Measurements from ENCODE around the gene VPS13C. TPM values are rescaled to one million over a fixed set of nuclear protein-coding genes. Genes with fewer than 3 reads are reported as not detected.

Gene VPS13C
- total RNA-seq, 4 donors from 2014 or later: 68.2 to 165 (median 102) TPM

DNA sequence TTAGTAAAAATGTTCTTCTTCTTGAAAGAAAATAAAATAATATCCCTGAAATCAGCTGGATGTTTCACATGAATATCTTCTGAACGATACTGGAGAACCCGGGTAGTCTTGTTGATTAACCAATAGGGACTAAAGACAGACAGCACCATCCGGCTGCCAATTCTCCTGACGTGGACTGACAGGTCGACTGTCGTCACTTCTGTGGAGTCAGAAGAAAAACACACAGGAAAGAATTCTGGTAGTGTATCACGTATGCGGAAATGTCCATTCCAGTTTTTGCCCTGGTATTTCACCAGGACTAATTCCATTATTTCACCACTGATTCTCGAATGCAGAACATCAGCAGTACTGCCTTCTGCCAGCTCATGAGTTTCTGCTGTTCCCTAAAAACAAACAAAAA lies 144.6 kb downstream of the VPS13C start:
- no peaks in the 10 kb centered on the region for H3K27me3 ChIP-seq
- no peaks in the 10 kb centered on the region for H3K4me1 ChIP-seq
- H3K36me3 ChIP-seq: no peaks in the 10 kb centered on the region
- H3K4me3 ChIP-seq: no peak overlapping the region
- H3K9me3 ChIP-seq: no peaks in the 10 kb centered on the region
- TF ChIP-seq, protein P1, sequence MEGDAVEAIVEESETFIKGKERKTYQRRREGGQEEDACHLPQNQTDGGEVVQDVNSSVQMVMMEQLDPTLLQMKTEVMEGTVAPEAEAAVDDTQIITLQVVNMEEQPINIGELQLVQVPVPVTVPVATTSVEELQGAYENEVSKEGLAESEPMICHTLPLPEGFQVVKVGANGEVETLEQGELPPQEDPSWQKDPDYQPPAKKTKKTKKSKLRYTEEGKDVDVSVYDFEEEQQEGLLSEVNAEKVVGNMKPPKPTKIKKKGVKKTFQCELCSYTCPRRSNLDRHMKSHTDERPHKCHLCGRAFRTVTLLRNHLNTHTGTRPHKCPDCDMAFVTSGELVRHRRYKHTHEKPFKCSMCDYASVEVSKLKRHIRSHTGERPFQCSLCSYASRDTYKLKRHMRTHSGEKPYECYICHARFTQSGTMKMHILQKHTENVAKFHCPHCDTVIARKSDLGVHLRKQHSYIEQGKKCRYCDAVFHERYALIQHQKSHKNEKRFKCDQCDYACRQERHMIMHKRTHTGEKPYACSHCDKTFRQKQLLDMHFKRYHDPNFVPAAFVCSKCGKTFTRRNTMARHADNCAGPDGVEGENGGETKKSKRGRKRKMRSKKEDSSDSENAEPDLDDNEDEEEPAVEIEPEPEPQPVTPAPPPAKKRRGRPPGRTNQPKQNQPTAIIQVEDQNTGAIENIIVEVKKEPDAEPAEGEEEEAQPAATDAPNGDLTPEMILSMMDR (IDR thresholded peaks at IDR 0.05): no peak
- no peak for TF ChIP-seq POLR2A (IDR thresholded peaks at IDR 0.05)
- DNase-seq: no peak
- intact Hi-C loops (cut with DNase I; ENCODE audit: low total_unique reads): no loop called here
- H3K27ac ChIP-seq: no peak overlapping the region

DNA sequence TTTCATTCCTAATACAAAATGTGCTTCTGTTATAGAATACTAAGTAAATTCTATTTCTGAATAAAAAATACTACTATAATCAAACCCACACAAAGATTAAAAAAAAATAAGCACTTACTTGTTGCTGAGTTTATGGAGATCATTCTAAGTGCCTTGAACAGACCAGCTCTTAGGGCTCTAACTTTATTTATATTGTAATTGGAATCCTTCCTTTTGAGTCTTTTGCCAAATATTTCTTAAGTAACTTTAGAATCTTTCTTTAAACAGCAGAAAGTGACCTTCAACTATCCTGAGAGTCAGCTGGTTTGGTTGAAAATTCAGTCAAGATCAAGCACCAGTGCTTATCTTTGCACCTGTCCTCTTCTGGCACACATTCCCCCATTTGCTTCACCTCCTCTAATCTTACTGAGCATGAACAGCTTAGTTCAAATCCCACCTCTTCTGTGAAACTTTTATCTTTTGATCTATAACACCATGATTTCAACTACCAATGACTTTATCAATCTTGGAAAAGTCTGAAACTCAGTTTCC lies 149.3 kb downstream of the VPS13C start:
- no peaks in the 10 kb centered on the region for H3K27me3 ChIP-seq
- H3K36me3 ChIP-seq: no peaks in the 10 kb centered on the region
- H3K9me3 ChIP-seq: no peaks in the 10 kb centered on the region
- no peak for DNase-seq
- no peak overlapping the region for H3K4me3 ChIP-seq
- intact Hi-C loops (cut with DNase I; ENCODE audit: low total_unique reads): no loop called here
- H3K27ac ChIP-seq: no peak overlapping the region
- H3K4me1 ChIP-seq: no peaks in the 10 kb centered on the region
- TF ChIP-seq POLR2A (IDR thresholded peaks at IDR 0.05): no peak
- TF ChIP-seq, protein P1 (IDR thresholded peaks at IDR 0.05): no peak

DNA sequence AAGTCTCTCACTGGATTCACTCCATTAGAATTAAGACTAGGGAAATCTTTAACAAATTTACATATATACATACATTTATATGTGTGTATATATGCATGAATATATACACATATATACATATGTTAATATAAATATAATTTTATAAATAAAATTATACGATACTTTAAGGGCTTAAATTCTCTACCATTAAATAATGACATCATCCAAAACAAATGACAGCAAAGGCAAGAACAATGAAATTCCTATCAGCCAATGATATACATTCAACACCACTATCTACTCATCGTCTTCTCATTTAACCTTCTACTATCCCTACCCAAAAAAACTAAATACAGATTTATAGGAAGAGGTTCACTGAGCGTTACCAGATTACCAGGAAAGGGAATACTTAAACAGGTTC lies 152.0 kb downstream of the VPS13C start:
- H3K27me3 ChIP-seq: no peaks in the 10 kb centered on the region
- H3K4me3 ChIP-seq: no peak overlapping the region
- DNase-seq: no peak
- H3K36me3 ChIP-seq: no peaks in the 10 kb centered on the region
- intact Hi-C loops (cut with DNase I; ENCODE audit: low total_unique reads): no loop called here
- no peaks in the 10 kb centered on the region for H3K4me1 ChIP-seq
- TF ChIP-seq, protein P1 (IDR thresholded peaks at IDR 0.05): no peak
- no peak for TF ChIP-seq POLR2A (IDR thresholded peaks at IDR 0.05)
- no peak overlapping the region for H3K27ac ChIP-seq
- no peaks in the 10 kb centered on the region for H3K9me3 ChIP-seq

DNA sequence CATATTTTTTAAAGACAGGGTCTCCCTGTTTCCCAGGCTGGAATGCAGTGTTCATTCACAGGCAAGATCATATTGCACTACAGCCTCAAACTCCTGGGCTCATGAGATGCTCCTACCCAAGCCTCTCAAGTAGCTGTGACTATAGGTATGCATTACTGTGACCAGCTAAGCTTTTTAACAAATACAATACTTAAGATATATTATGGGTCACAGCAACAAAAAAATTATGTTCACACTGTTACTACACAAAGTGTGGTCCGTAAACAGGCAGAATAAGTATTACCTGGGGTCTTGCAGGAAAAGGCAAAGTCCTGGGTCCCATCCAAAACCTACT lies 152.5 kb downstream of the VPS13C start:
- DNase-seq: no peak
- no peaks in the 10 kb centered on the region for H3K4me1 ChIP-seq
- TF ChIP-seq POLR2A (IDR thresholded peaks at IDR 0.05): no peak
- TF ChIP-seq, protein P1 (IDR thresholded peaks at IDR 0.05): no peak
- H3K4me3 ChIP-seq: no peak overlapping the region
- no peaks in the 10 kb centered on the region for H3K27me3 ChIP-seq
- no peaks in the 10 kb centered on the region for H3K36me3 ChIP-seq
- intact Hi-C loops (cut with DNase I; ENCODE audit: low total_unique reads): no loop called here
- H3K9me3 ChIP-seq: no peaks in the 10 kb centered on the region
- no peak overlapping the region for H3K27ac ChIP-seq

DNA sequence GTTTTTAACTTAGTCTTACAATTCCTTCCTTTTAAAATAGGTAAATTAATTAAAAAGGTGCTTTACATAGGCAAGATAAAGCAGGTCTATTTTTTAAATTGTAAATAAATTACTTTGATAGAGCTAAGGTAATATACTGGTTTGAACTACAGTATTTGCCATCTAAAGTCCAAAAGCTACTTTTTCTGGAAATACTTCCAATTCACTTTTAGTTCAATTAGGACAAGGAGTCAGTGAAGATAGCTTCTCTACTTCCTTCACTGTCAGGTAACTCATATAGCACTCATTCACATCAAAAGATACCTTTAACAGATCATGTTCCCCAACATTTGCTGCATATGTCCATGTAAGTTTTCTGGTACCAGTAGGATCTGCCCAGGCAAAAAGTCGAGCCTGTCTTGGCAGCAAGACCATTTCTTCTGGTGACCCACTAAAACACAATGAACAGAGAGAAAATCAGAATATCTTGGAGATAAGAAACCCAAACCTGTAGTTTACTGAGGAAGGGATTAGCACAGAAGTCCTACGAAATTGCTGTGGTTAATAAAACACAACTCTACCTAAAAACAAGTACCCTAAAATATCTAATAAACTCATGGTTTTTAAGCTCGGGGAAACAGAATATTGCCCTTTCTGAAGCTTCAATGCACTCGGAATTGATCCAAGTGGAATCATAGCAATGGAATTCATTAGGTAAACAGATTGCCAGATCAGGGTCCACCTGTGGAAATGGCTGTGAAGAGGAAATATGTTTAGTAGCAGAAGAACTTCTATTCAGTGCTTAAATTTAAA lies 153.1 kb downstream of the VPS13C start:
- Histone ChIP-seq H3K27ac (no peak overlapping the region), H3K4me3 (no peak overlapping the region), H3K27me3 (no peaks in the 10 kb centered on the region), H3K36me3 (no peaks in the 10 kb centered on the region), H3K9me3 (no peaks in the 10 kb centered on the region), H3K4me1 (no peaks in the 10 kb centered on the region)
- intact Hi-C loops (cut with DNase I; ENCODE audit: low total_unique reads): no loop called here
- DNase-seq: no peak
- no peak for TF ChIP-seq POLR2A (IDR thresholded peaks at IDR 0.05)
- TF ChIP-seq, protein P1 (IDR thresholded peaks at IDR 0.05): no peak
